Activated T-cell treated with anti-CD3 and anti-CD28 coated beads for 4 hours (primary cell): ENCODE data around the gene NGLY1.

Experiments
- DNase-seq: peaks from one replicate; pipeline ENCODE4 v3.0.0-alpha.2; 2020

NGLY1 gene

DNA sequence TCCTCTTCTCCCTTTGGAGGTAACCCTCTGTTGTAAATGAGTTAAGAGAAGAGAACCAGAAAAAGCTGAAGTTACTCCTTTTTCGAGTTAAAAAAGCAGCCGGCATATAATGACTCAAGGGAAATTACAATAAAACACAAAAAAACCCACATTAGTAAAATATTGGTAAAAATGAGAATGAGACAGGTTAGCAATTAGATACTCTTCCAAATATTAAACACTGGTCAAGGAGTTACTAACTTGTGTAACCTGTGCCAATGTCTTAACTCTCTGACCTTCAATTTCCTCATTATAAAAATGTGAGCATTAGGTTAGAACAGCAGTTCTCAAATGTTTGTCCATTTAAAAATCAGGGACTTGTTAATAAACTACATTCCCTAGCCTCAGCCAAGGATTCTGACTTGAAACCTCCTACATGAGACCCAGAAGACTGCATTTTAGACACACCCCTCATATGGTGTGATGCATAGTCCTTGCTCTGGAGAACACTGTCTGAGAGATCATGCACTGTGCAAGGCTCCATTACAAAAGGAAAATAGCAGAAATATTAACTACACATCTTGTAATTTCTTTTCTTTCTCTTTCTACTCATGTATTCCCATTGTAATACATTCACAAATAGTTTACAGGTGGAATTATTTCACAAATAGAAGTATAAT is 75.8 kb downstream of the NGLY1 start:
- no peak for DNase-seq

DNA sequence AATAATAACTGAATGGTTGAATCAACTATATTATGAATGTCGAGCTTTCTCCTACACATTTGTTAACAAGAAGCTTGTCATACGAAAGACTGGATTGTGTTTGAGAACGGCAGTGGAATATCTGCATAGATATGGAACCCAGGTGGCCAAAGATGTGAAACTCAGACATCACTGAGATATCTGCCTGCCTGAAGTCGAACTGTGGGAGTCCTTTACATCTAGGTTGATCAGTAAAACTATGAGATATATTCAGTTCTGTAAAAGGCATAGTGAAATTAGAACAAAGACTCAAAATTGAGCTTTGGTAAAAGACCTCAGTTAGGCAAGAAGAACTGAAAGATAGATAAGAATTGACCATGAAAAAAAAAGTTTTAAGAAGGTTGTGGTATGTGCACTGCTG is 77.0 kb downstream of the NGLY1 start:
- no peak for DNase-seq

DNA sequence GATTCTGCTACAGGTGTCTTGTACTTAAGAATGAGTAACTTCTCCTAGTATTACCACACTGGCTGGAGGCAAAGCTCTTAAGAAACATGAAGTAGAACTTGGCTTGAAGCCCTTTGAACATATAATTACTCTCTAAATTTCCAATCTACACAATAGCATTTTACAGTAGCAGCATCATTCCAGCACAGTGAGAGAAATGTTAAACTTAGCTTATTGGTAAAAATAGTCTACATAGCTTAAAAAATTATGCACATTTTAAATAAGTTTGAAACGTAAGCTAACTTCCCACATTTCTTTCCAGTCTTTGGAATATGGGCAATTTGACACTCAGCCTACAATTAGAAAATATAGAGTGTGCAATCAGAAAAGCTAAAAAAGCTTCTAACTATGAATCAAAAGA is 85.7 kb downstream of the NGLY1 start:
- no peak for DNase-seq

DNA sequence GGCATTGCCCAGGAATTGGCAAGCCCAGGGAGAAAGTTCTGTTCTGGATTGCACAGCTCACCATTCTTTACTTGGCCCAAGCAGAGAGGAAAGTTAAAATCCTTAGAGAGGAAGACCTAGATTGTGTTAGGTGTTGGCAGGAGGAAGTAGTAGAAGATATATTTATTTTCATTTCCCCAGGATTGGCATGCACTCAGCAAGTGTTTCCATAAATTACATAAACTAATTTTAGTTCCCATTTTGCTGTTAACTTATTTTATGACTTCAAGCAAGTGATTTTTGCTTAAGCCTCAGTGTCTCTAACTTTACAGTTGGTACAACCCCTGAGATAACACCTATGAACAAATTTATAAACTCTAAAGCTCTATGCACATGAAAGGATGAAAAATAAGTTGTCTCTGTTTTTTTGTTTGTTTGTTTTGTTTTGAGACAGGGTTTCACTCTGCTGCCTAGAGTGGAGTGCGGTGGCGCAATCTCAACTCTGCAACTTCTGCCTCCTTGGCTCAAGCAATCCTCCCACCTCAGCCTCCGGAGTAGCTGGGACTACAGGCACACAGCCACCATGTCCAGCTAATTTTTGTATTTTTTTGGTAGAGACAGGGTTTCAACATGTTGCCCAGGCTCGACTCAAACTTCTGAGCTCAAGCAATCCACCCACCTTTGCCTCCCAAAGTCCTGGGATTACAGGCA is 87.4 kb downstream of the NGLY1 start:
- DNase-seq: no peak

DNA sequence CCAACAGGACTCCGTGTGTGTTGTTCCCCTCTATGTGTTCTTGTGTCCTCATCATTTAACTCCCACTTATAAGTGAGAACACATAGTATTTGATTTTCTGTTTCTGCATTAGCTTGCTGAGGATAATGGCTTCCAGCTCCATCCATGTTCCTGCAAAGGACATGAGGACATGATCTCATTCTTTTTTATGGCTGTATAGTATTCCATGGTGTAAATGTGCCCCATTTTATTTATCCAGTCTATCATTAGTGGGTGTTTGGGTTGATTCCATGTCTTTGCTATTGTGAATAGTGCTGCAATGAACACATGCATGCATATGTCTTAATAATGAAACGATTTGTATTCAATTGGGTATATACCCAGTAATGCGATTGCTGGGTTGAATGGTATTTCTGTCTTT is 90.0 kb downstream of the NGLY1 start:
- DNase-seq: no peak

DNA sequence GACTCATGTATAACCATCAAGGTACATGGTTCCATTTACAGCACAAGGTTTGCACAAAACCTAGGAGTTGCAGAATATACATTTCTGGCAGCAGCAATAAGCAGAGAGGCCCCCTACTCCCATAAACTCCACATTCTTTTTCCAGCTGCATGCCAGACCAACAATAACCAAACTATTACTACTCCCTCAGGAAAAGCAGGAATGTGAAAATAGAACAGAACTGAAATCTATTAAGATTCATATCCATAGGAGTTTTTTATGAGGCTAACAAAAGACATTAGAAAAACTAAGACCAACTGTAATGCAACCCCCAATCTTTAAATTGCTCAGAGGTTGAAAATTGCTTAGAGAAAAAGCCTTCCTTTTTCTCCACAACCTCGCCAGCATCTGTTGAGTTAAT is 90.9 kb downstream of the NGLY1 start:
- no peak for DNase-seq

DNA sequence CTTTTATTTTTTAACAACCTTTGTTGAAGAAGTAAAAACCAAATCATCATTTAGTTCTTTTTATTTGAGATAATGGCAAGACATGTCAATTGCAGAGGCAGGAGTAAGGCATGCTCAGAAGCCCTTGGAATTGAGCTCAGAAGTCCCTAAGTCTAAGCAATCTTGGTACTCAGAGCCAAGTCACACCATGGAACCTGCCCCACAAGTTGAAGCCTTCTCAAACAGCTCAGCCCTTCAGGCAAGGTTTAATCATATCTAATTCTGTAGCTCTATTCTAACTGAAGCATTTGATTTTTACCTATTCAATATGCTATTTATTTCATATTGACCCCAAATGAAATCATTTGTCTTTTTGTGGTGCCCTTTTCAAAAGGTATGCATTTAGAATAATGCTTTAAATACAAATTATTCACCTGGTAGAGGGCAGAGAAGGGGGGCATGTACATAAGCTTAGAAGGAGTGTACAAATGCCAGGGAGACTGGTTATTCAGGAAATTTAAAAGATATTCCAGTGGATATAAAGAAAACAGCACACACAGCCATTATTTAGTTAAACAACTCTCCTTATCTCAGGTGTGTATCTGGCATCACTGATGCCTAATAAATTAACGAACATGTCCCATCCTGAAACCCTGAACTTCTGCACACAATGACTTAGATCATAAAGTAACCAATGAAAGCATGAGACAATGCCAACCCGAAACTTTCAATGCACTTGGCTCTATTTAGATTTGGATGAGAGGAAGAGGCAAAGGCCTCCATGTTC is 92.3 kb downstream of the NGLY1 start:
- DNase-seq: no peak

DNA sequence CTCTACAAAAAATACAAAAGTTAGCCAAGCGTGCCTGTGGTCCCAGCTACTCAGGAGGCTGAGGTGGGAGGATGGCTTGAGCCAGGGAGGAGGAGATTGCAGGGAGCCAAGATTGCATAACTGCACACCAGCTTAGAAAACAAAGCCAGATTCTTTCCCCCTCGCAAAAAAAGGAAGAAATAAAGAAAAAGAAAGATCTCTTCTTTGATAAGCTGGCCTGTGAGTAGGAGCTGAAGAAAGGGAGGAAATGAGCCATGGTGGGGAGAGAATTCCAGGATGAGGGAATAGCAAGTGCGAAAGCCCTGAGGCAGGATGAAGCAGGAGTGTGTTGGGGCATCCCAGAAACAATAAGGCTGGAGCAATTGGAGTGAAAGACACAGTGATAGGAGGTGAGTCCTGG is 94.0 kb downstream of the NGLY1 start:
- DNase-seq: no peak

DNA sequence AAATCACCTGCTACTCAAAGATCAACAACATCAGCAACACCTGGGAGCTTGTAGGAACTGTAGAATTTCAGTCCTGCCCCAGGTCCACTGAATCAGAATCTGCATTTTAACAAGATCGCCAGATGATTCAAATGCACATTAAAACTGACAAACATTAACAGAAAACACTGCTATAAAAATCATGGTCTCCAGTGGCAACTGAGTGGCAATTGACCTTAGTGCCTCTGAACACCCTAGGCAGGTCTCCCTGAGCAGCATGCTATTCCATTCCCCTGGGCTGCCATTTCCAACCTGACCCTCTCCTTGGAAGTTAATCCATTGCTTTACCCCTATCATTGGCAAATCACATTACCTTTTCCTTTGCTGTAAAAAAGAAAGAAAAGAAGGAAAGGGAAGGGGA is 95.5 kb downstream of the NGLY1 start:
- DNase-seq: no peak

DNA sequence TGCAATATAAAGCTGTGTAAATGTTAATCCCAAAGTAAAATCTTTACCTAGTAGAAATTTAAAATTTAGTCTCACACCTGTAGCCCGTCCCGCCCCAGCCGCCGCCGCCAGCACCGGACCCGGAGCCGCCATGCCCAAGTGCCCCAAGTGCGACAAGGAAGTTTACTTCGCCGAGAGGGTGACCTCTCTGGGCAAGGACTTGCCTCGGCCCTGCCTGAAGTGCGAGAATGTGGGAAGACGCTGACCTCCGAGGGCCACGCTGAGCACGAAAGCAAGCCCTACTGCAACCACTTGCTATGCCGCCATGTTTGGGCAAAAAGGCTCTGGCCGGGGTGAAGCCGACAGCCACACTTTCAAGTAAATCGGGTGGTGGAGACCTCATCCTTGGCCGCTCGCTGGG is 96.5 kb downstream of the NGLY1 start:
- no peak for DNase-seq

DNA sequence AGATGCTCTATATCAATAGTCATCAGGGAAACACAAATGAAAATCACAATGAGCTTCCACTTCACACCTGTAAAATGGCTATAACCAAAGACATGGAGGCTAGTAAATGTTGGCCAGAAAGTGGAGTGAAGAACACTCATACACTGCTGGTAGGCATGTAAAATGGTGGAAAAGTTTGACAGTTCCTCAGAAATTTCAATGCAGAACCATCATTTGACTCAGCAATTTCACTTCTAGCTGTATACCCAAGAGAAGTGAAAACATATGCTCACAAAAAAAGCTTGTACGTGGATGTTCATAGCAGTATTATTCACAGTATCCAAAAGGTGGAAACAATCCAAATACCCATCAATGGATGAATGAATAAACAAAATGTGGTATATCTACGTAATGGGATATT is 99.4 kb downstream of the NGLY1 start:
- no peak for DNase-seq

DNA sequence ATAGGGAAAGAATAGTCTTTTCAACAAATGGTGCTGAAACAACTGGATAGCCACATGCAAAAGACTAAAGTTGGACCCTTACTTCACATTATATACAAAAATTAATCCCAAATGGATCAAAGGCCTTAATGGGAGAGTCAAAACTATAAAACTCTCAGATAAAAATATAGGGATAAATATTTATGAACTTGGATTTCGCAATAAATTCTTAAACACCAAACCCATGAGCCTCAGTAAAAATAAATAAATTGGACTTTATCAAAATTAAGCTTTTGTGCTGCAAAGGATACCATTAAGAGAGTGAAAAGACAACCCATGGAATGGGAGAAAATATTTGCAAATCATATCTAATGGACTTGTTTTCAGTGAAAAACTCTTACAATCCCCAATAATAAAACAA is 99.8 kb downstream of the NGLY1 start:
- no peak for DNase-seq

DNA sequence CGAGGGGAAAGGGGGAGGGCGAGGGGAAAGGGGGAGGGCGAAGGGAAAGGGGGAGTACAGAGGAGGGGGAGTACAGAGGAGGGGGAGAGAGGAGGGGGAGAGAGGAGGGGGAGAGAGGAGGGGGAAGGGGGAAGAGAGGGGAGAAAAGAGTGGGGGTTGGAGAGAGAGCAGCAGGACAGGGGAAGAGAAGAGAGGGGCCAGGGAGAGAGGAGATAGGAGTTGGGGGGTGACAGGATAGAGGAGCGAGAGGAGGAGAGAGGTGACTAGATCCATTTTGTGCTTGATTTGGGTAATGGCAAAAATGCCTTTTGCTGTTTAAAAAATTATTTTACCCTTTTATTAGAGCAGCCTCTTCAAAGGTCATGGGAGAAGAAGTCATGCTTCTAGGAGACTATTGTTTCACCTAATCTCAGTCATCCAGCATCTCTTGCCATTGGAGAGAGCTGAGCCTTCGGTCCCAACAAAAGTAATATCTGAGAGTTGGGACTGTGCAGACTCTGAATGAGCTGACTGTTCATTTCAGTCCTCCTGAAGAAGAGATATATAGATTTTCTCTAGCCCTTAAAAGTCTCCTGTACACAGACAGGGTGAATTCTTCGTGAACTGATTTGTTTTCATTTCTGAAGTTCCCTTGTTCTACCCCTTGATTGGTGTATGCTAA is 103.5 kb downstream of the NGLY1 start:
- DNase-seq: no peak

DNA sequence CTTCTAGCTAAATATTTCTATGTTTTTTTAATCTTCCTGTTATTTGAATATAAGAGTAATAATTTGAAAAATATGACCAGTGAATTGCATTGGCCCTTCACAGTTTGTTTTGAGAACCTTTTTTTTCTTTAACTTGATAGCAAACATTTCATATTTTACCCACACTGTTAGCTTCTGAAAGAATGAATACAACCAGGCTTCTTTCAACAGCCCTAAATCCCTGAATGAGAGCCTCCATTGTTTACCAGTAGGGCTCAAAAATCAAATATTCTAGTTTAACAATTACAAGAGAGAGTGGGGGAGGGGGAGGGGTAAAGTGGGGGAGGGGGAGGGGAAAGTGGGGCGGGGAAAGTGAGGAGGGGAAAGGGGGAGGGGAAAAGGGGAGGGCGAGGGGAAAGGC is 104.1 kb downstream of the NGLY1 start:
- no peak for DNase-seq

DNA sequence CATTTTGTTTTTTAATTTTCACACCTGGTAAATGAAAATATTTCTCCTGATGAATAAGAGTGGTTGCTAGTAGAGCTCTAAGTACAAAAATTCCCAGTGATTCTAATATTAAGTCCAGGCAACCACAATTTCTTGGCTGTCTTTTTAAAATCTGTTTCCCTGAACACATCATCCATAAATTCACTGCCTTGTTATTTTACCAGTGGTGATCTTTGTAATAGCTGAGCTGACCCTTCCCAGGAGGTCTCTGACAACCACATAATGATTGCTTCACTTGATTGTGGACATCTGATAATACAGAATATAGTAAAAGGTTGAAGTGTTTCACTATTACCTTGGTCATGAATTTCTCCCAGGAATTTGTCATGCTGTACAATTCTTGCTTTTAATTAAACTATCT is 104.7 kb downstream of the NGLY1 start:
- no peak for DNase-seq

DNA sequence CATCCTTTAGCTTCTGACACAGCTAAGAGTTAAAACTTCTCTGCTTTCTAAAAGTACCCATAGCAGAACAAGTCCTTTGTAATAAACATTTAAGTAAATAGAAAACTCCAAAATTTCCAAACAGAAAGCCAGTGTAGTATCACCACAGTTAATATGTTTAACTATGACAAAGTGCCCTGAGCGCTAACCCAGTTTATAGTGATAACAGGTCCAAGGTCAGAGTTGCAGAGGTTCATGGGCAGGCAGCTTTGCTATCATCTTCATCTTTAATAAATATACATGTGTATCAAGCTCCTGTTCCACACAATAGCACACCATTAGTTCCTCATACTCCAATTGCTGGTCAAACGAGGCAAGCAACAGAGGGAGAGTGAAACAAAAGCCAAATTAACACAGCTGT is 106.1 kb downstream of the NGLY1 start:
- no peak for DNase-seq

DNA sequence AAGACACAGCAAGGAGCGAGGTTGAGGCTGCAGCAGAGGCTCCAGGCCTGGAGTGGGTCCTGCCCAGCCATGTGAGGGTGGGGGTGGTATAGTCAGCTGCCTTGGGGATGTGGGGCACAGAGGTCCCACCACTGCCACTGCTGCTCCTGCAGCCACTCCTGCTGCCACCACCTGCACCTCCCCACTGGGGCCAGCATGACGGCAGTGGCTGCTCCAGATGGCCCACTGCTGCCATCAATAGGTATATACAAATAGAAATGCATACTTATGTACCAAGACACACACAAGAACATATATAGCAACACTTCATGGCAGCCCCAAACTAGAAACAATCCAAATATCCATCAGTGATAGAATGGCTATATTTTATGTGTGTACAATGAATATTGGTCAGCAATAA is 108.6 kb downstream of the NGLY1 start:
- no peak for DNase-seq

DNA sequence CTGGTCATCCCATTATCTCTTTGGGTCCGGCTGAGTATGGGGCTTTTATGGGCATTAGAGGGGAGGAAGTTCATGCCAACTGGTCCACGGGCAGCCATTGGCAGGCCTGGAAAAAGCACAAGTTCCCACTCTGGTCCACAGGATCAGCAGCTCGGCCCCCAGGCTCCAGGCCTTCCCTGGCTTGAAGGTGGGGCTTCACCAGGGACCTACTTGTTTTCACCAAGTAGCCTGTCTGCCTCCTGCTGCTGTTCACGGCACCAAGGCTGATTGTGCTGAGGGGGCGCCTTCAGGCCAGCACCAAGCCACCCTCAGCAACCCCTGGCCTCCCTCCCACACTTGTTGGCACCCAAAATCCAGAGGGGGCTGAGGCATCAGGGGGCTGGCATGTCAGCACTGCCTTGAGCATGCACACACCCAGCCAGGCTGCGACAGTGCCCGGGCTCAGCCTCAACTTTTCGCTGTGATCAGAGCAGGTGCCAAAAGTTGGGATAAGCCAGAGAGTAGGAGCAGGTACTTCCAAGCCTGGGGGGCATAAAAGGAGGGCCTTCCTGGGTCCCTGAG is 109.4 kb downstream of the NGLY1 start:
- DNase-seq: no peak
